ENCODE data around the gene UGT1A8. TPM values are rescaled to one million over a fixed set of nuclear protein-coding genes. Genes with fewer than 3 reads are reported as not detected.

The UGT1A8 gene
- total and polyA plus RNA-seq, 2 of the 4 experiments (the other 2 are of a cell fraction): not detected

DNA sequence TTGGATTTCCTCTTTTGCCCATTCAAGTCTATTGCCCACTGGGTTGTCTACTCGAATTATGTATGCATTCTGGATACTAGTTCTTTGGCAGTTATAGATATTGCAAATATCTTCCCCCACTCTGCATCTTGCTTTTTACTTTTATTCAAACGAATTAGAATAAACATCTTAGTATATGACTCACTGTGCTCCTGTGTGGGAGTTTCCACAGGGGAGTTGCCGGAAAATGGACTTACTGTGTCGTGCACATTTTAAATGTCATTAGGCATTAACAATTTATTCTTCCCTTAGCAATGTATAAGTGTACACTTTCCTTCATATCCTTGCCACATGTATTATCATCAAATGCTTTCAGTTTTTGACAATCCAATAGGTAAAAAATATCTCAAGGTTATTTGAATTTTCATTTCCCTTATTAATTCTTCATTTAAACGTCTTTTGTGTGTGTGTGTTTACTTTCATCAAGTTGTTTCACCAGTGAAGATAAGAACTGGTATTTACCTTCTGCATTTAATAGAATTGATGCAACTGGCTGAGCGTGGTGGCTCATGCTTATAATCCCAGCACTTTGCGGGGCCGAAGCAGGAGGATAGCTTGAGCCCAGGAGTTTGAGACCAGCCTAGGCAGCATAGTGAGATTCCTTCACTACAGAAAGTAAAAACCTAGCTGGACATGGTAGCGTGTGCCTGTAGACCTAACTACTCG is 90.7 kb downstream of the UGT1A8 start:
- peak overlapping the region; percentile 31; the same call in 1 of the 2 replicates for H3K4me2 ChIP-seq (ENCODE audit: low read depth, low read length)

More for the DNA sequence above, 90.7 kb downstream of the UGT1A8 start:
- Histone ChIP-seq H2BK120ac (ENCODE audit: low read depth, low read length) (no peak overlapping the region), H3K9ac (ENCODE audit: low read depth, low read length) (no peak overlapping the region), H4K20me1 (ENCODE audit: insufficient read depth, low read length) (no peaks in the 10 kb centered on the region), H2BK15ac (ENCODE audit: low read depth, low read length) (no peak overlapping the region), H3K4ac (ENCODE audit: low read depth, low read length) (no peak overlapping the region), H3K79me1 (ENCODE audit: low read depth in 1 of 2, low read length in 2 of 2) (no peaks in the 10 kb centered on the region), H3K18ac (ENCODE audit: low read depth, low read length) (peak overlapping the region; percentile 52; the same call in 1 of the 2 replicates), H3K4me1 (ENCODE audit: control insufficient read depth, insufficient read depth, low read length) (peaks cover 9% of the 10 kb centered on the region), H4K5ac (ENCODE audit: low read depth, low read length) (no peak overlapping the region), H3K9me3 (ENCODE audit: control insufficient read depth, insufficient read depth, low read length) (no peaks in the 10 kb centered on the region), H3K27ac (ENCODE audit: insufficient read depth, low read length) (no peak overlapping the region; the same call in none of the 2 replicates), H2AK5ac (ENCODE audit: low read depth, low read length) (no peak overlapping the region), H3K14ac (replicated peaks; ENCODE audit: low read depth, low read length) (no peak overlapping the region), H3K36me3 (ENCODE audit: control insufficient read depth, insufficient read depth, low read length) (no peaks in the 10 kb centered on the region), H3K23ac (ENCODE audit: low read depth, low read length) (no peak overlapping the region), H3K56ac (ENCODE audit: extremely low read depth, insufficient read depth, low read length) (no peak overlapping the region), H3K9me1 (ENCODE audit: insufficient read depth, low read length) (no peaks in the 10 kb centered on the region), H3K4me3 (ENCODE audit: insufficient read depth, low read depth, low read length) (no peak overlapping the region), H2AK9ac (replicated peaks; ENCODE audit: low read depth, low read length, poor library complexity) (no peak overlapping the region), H3K27me3 (ENCODE audit: control insufficient read depth, insufficient read depth, low read length) (no peaks in the 10 kb centered on the region), H4K91ac (ENCODE audit: insufficient read depth, low read depth, low read length) (no peak overlapping the region; the same call in 1 of the 2 replicates), H2BK20ac (ENCODE audit: low read depth, low read length) (no peak overlapping the region), H4K8ac (ENCODE audit: low read depth in 2 of 2, low read length in 2 of 2) (peak overlapping the region in 1 of 2 experiments; percentile 74; a peak in 2 of 4 replicates), H2AFZ (replicated peaks; ENCODE audit: low read length, poor library complexity) (no peak overlapping the region), H2BK5ac (ENCODE audit: low read depth, low read length, poor library complexity, severe bottlenecking) (no peak overlapping the region)
- DNase-seq (peak; percentile 54), ATAC-seq (ENCODE audit: low read depth) (peak; percentile 37; the same call in 1 of the 2 replicates)
- WGBS, 2 experiments (ENCODE audit: extremely low coverage in 2 of 2, insufficient read length in 1 of 2): no CpG with 5 or more reads among the region's 10 CpGs
- CTCF ChIA-PET: no interaction called here
- no TSS peak for BruUV-seq (replicated peaks)
- intact Hi-C loops (cut with micrococcal nuclease): no loop called here
- POLR2A ChIA-PET (ENCODE audit: unreplicated experiment): no interaction called here
- in situ Hi-C loops (cut with MboI; ENCODE audit: low sequenced_read_pairs): no loop called here
- no peak for TF ChIP-seq BHLHE40 (IDR thresholded peaks at IDR 0.05; ENCODE audit: low read depth, low read length)
- TF ChIP-seq ELK1 (IDR thresholded peaks at IDR 0.05; ENCODE audit: borderline replicate concordance, low read depth, low read length): no peak
- TF ChIP-seq RFX5 (IDR thresholded peaks at IDR 0.05; ENCODE audit: low read depth, low read length): no peak
- no peak for TF ChIP-seq CTCF (conservative IDR thresholded peaks at IDR 0.05; ENCODE audit: low read depth, low read length)
- TF ChIP-seq, protein P1, sequence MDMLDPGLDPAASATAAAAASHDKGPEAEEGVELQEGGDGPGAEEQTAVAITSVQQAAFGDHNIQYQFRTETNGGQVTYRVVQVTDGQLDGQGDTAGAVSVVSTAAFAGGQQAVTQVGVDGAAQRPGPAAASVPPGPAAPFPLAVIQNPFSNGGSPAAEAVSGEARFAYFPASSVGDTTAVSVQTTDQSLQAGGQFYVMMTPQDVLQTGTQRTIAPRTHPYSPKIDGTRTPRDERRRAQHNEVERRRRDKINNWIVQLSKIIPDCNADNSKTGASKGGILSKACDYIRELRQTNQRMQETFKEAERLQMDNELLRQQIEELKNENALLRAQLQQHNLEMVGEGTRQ (IDR thresholded peaks at IDR 0.05; ENCODE audit: low read depth, low read length): no peak
- no peak for TF ChIP-seq NFE2L2 (IDR thresholded peaks at IDR 0.05; ENCODE audit: low read depth, low read length)
- no peak for TF ChIP-seq POLR2A (IDR thresholded peaks at IDR 0.05; ENCODE audit: low read depth, low read length)
- no peak for TF ChIP-seq MAFK (IDR thresholded peaks at IDR 0.05; ENCODE audit: low read depth, low read length)
- TF ChIP-seq MXI1 (IDR thresholded peaks at IDR 0.05; ENCODE audit: borderline replicate concordance, low read depth, low read length): no peak
- no peak for TF ChIP-seq CEBPB (IDR thresholded peaks at IDR 0.05; ENCODE audit: low read depth, low read length)
- TF ChIP-seq RCOR1 (IDR thresholded peaks at IDR 0.05; ENCODE audit: insufficient replicate concordance, low read length): no peak
- TF ChIP-seq RAD21 (IDR thresholded peaks at IDR 0.05; ENCODE audit: low read length): no peak
- TF ChIP-seq MAZ (IDR thresholded peaks at IDR 0.05; ENCODE audit: borderline replicate concordance, low read depth, low read length): no peak
- dilution Hi-C loops (cut with HindIII; ENCODE audit: low sequenced_read_pairs, unreplicated experiment): no loop called here

All from IMR-90 (cell line).